Glutamatergic neuron (in vitro differentiated cells): ENCODE measurements around the gene CLSTN2. TPM values are rescaled to one million over a fixed set of nuclear protein-coding genes. Genes with fewer than 3 reads are reported as not detected.

Experiments used
- DNase-seq: peaks from one replicate; pipeline ENCODE4 v3.0.0; 2022
- H3K27ac Mint-ChIP-seq: one replicate; pipeline ENCODE4 v1.8.0; 2020; ENCODE audit warnings: mild to moderate bottlenecking, mixed read lengths, inconsistent platforms; ENCODE audit not compliant: unreplicated experiment
- H3K27me3 Mint-ChIP-seq: one replicate; pipeline ENCODE4 v1.8.0; 2020; ENCODE audit warnings: mild to moderate bottlenecking, moderate library complexity, mixed read lengths, inconsistent platforms; ENCODE audit not compliant: unreplicated experiment
- H3K36me3 Mint-ChIP-seq: one replicate; pipeline ENCODE4 v1.8.0; 2020; ENCODE audit warnings: mild to moderate bottlenecking, mixed read lengths, inconsistent platforms; ENCODE audit not compliant: unreplicated experiment
- H3K4me1 Mint-ChIP-seq: one replicate; pipeline ENCODE4 v1.8.0; 2020; ENCODE audit warnings: mild to moderate bottlenecking, low read depth, mixed read lengths, inconsistent platforms; ENCODE audit not compliant: unreplicated experiment
- H3K4me3 Mint-ChIP-seq: one replicate; pipeline ENCODE4 v1.8.0; 2020; ENCODE audit warnings: mild to moderate bottlenecking, mixed read lengths, inconsistent platforms; ENCODE audit not compliant: unreplicated experiment
- H3K9me3 Mint-ChIP-seq: one replicate; pipeline ENCODE4 v1.8.0; 2020; ENCODE audit warnings: mild to moderate bottlenecking, moderate library complexity, mixed read lengths, inconsistent platforms; ENCODE audit not compliant: unreplicated experiment
- CTCF ChIP-seq: fragments of 200-600 bp; sonication (generic); IDR thresholded peaks from one replicate; pipeline ENCODE4 v1.5.0; 2021; ENCODE audit not compliant: partially characterized antibody, unreplicated experiment
- total RNA-seq: library from RNA; stranded (reverse); fragmentation: NEBNext Ultra II Directional; extraction: Animal tissue kit (Norgen Biotek cat#: 25700); gene quantifications from one replicate; pipeline ENCODE4 v1.2.1, GENCODE V29; 2021; ENCODE audit not compliant: unreplicated experiment

Gene CLSTN2
- total RNA-seq, 1 donor from 2014 or later: 3.1 TPM

- H3K27me3 Mint-ChIP-seq: no peaks in the 10 kb centered on the region
- no peaks in the 10 kb centered on the region for H3K36me3 Mint-ChIP-seq
- no peak overlapping the region for H3K4me3 Mint-ChIP-seq
- TF ChIP-seq CTCF: no peak
- H3K4me1 Mint-ChIP-seq: peaks cover 13% of the 10 kb centered on the region
- H3K27ac Mint-ChIP-seq: no peak overlapping the region
- H3K9me3 Mint-ChIP-seq: no peaks in the 10 kb centered on the region
- no peak for DNase-seq
Observed at GRCh38 chr3:140164922-140165590, 230.1 kb downstream of the CLSTN2 start.

GRCh38 chr3:140165781-140166180, 230.8 kb downstream of the CLSTN2 start:
- Mint-ChIP-seq H3K36me3 (no peaks in the 10 kb centered on the region), H3K9me3 (no peaks in the 10 kb centered on the region), H3K27me3 (no peaks in the 10 kb centered on the region), H3K4me3 (no peak overlapping the region), H3K4me1 (peaks cover 13% of the 10 kb centered on the region), H3K27ac (no peak overlapping the region)
- no peak for TF ChIP-seq CTCF
- DNase-seq: no peak

GRCh38 chr3:140166861-140167599, 232.0 kb downstream of the CLSTN2 start:
- no peak for TF ChIP-seq CTCF
- Mint-ChIP-seq H3K27ac (no peak overlapping the region), H3K4me1 (peaks cover 13% of the 10 kb centered on the region)

GRCh38 chr3:140167600-140168281, 232.8 kb downstream of the CLSTN2 start:
- no peaks in the 10 kb centered on the region for H3K27me3 Mint-ChIP-seq
- no peak for TF ChIP-seq CTCF
- DNase-seq: no peak
- H3K9me3 Mint-ChIP-seq: no peaks in the 10 kb centered on the region
- no peak overlapping the region for H3K27ac Mint-ChIP-seq
- H3K4me1 Mint-ChIP-seq: peaks cover 13% of the 10 kb centered on the region
- no peaks in the 10 kb centered on the region for H3K36me3 Mint-ChIP-seq
- H3K4me3 Mint-ChIP-seq: no peak overlapping the region

More at GRCh38 chr3:140166861-140167599, 232.0 kb downstream of the CLSTN2 start:
- Mint-ChIP-seq H3K9me3 (no peaks in the 10 kb centered on the region), H3K36me3 (no peaks in the 10 kb centered on the region), H3K4me3 (no peak overlapping the region), H3K27me3 (no peaks in the 10 kb centered on the region)
- no peak for DNase-seq

- H3K4me1 Mint-ChIP-seq: peaks cover 8% of the 10 kb centered on the region
- no peak for TF ChIP-seq CTCF
- no peaks in the 10 kb centered on the region for H3K9me3 Mint-ChIP-seq
- no peak overlapping the region for H3K4me3 Mint-ChIP-seq
- no peaks in the 10 kb centered on the region for H3K36me3 Mint-ChIP-seq
- no peak overlapping the region for H3K27ac Mint-ChIP-seq
- no peaks in the 10 kb centered on the region for H3K27me3 Mint-ChIP-seq
- no peak for DNase-seq
Observed at GRCh38 chr3:140170612-140171011, 235.6 kb downstream of the CLSTN2 start.
